ENCODE results near the gene RPE. TPM values are rescaled to one million over a fixed set of nuclear protein-coding genes. Genes with fewer than 3 reads are reported as not detected.

The RPE gene
- total RNA-seq, 2 experiments from 2014 or later: 38.1 to 49.2 TPM

GRCh38 chr2:209977386-209978239 is 24.8 kb upstream of the RPE start:
- Mint-ChIP-seq H3K4me1 (no peaks in the 10 kb centered on the region), H3K27me3 (peaks cover 16% of the 10 kb centered on the region), H3K9me3 (no peaks in the 10 kb centered on the region), H3K4me3 (no peak overlapping the region), H3K27ac (no peak overlapping the region), H3K36me3 (ENCODE audit: low read depth) (no peaks in the 10 kb centered on the region)
- no peak for DNase-seq
- ChIA-PET CTCF (interaction anchor here (1.0 to 2.0 kb wide), 3 partner anchors 15 to 219 kb away, joined by 3 to 6 read pairs (median 4); no protein-coding TSS in a partner anchor), POLR2A (no interaction called here)

GRCh38 chr2:209984291-209984690 is 18.1 kb upstream of the RPE start:
- Mint-ChIP-seq H3K27ac (no peak overlapping the region), H3K27me3 (peaks cover 20% of the 10 kb centered on the region), H3K4me1 (peaks cover 4% of the 10 kb centered on the region), H3K4me3 (no peak overlapping the region), H3K9me3 (no peaks in the 10 kb centered on the region), H3K36me3 (ENCODE audit: low read depth) (no peaks in the 10 kb centered on the region)
- ChIA-PET POLR2A (no interaction called here), CTCF (no interaction called here)
- DNase-seq: no peak

- Mint-ChIP-seq H3K4me1 (peaks cover 4% of the 10 kb centered on the region), H3K9me3 (no peaks in the 10 kb centered on the region), H3K27ac (no peak overlapping the region), H3K27me3 (peaks cover 21% of the 10 kb centered on the region), H3K36me3 (ENCODE audit: low read depth) (no peaks in the 10 kb centered on the region), H3K4me3 (no peak overlapping the region)
- ChIA-PET POLR2A (no interaction called here), CTCF (no interaction called here)
- no peak for DNase-seq
Measured at GRCh38 chr2:209985874-209986273, 16.6 kb upstream of the RPE start.

GRCh38 chr2:209986415-209986814 is 16.0 kb upstream of the RPE start:
- POLR2A ChIA-PET: no interaction called here
- H3K4me1 Mint-ChIP-seq: peaks cover 4% of the 10 kb centered on the region
- CTCF ChIA-PET: no interaction called here
- H3K27ac Mint-ChIP-seq: no peak overlapping the region
- no peaks in the 10 kb centered on the region for H3K36me3 Mint-ChIP-seq (ENCODE audit: low read depth)
- no peaks in the 10 kb centered on the region for H3K9me3 Mint-ChIP-seq
- DNase-seq: no peak
- no peak overlapping the region for H3K4me3 Mint-ChIP-seq
- H3K27me3 Mint-ChIP-seq: peaks cover 23% of the 10 kb centered on the region

- DNase-seq: no peak
- Mint-ChIP-seq H3K36me3 (ENCODE audit: low read depth) (no peaks in the 10 kb centered on the region), H3K4me3 (no peak overlapping the region), H3K27ac (no peak overlapping the region), H3K9me3 (no peaks in the 10 kb centered on the region), H3K27me3 (peaks cover 14% of the 10 kb centered on the region), H3K4me1 (peaks cover 4% of the 10 kb centered on the region)
- POLR2A ChIA-PET: no interaction called here
- CTCF ChIA-PET: no interaction called here
Measured at GRCh38 chr2:209988010-209988409, 14.4 kb upstream of the RPE start.

- no peak for DNase-seq
- ChIA-PET CTCF (no interaction called here), POLR2A (no interaction called here)
- no peaks in the 10 kb centered on the region for H3K9me3 Mint-ChIP-seq
- H3K4me3 Mint-ChIP-seq: no peak overlapping the region
- peaks cover 6% of the 10 kb centered on the region for H3K27me3 Mint-ChIP-seq
- peaks cover 4% of the 10 kb centered on the region for H3K4me1 Mint-ChIP-seq
- no peaks in the 10 kb centered on the region for H3K36me3 Mint-ChIP-seq (ENCODE audit: low read depth)
- no peak overlapping the region for H3K27ac Mint-ChIP-seq
Measured at GRCh38 chr2:209990838-209991237, 11.6 kb upstream of the RPE start.

- no peak overlapping the region for H3K27ac Mint-ChIP-seq
- no peaks in the 10 kb centered on the region for H3K9me3 Mint-ChIP-seq
- POLR2A ChIA-PET: no interaction called here
- no peaks in the 10 kb centered on the region for H3K36me3 Mint-ChIP-seq (ENCODE audit: low read depth)
- H3K4me1 Mint-ChIP-seq: peaks cover 4% of the 10 kb centered on the region
- no peak for DNase-seq
- no peak overlapping the region for H3K4me3 Mint-ChIP-seq
- peaks cover 6% of the 10 kb centered on the region for H3K27me3 Mint-ChIP-seq
- CTCF ChIA-PET: no interaction called here
Measured at GRCh38 chr2:209993968-209994367, 8.5 kb upstream of the RPE start.

- peaks cover 33% of the 10 kb centered on the region for H3K4me1 Mint-ChIP-seq
- no peak overlapping the region for H3K4me3 Mint-ChIP-seq
- no peak overlapping the region for H3K27ac Mint-ChIP-seq
- no peaks in the 10 kb centered on the region for H3K27me3 Mint-ChIP-seq
- no peak for DNase-seq
- H3K9me3 Mint-ChIP-seq: peaks cover 3% of the 10 kb centered on the region
- peaks cover 3% of the 10 kb centered on the region for H3K36me3 Mint-ChIP-seq (ENCODE audit: low read depth)
- POLR2A ChIA-PET: no interaction called here
- CTCF ChIA-PET: no interaction called here
Measured at GRCh38 chr2:209998596-209998995, 3.8 kb upstream of the RPE start.

GRCh38 chr2:210000464-210001324 is 1.7 kb upstream of the RPE start:
- no peak overlapping the region for H3K4me3 Mint-ChIP-seq
- peaks cover 3% of the 10 kb centered on the region for H3K9me3 Mint-ChIP-seq
- H3K4me1 Mint-ChIP-seq: peaks cover 52% of the 10 kb centered on the region
- no peak overlapping the region for H3K27ac Mint-ChIP-seq
- H3K36me3 Mint-ChIP-seq (ENCODE audit: low read depth): peaks cover 11% of the 10 kb centered on the region
- POLR2A ChIA-PET: no interaction called here
- H3K27me3 Mint-ChIP-seq: no peaks in the 10 kb centered on the region
- CTCF ChIA-PET: no interaction called here
- DNase-seq: no peak

- H3K4me3 Mint-ChIP-seq: peak overlapping the region; percentile 98
- peaks cover 3% of the 10 kb centered on the region for H3K9me3 Mint-ChIP-seq
Measured at GRCh38 chr2:210003359-210003758, 921 bp downstream of the RPE start.

GRCh38 chr2:210004881-210005280 is 2.4 kb downstream of the RPE start:
- CTCF ChIA-PET: interaction anchor here (1.5 kb wide), 1 partner anchor 10 kb away, joined by 5 read pairs; no protein-coding TSS in a partner anchor
- peak overlapping the region; percentile 24 for H3K4me3 Mint-ChIP-seq
- H3K27me3 Mint-ChIP-seq: no peaks in the 10 kb centered on the region
- H3K4me1 Mint-ChIP-seq: peaks cover 60% of the 10 kb centered on the region
- peaks cover 36% of the 10 kb centered on the region for H3K36me3 Mint-ChIP-seq (ENCODE audit: low read depth)
- peaks cover 3% of the 10 kb centered on the region for H3K9me3 Mint-ChIP-seq
- POLR2A ChIA-PET: no interaction called here
- no peak for DNase-seq
- no peak overlapping the region for H3K27ac Mint-ChIP-seq

More at GRCh38 chr2:210003359-210003758, 921 bp downstream of the RPE start:
- H3K4me1 Mint-ChIP-seq: peaks cover 68% of the 10 kb centered on the region
- POLR2A ChIA-PET: no interaction called here
- H3K36me3 Mint-ChIP-seq (ENCODE audit: low read depth): peaks cover 25% of the 10 kb centered on the region
- CTCF ChIA-PET: interaction anchor here (1.5 kb wide), 1 partner anchor 11 kb away, joined by 5 read pairs; no protein-coding TSS in a partner anchor
- H3K27ac Mint-ChIP-seq: peak overlapping the region; percentile 90
- no peaks in the 10 kb centered on the region for H3K27me3 Mint-ChIP-seq
- DNase-seq: no peak

GRCh38 chr2:210007895-210008294 is 5.5 kb downstream of the RPE start:
- peaks cover 47% of the 10 kb centered on the region for H3K36me3 Mint-ChIP-seq (ENCODE audit: low read depth)
- DNase-seq: no peak
- no peak overlapping the region for H3K27ac Mint-ChIP-seq
- peaks cover 53% of the 10 kb centered on the region for H3K4me1 Mint-ChIP-seq
- H3K4me3 Mint-ChIP-seq: no peak overlapping the region
- ChIA-PET CTCF (interaction anchor here (1.3 kb wide), 1 partner anchor 26 kb away, joined by 3 read pairs; no protein-coding TSS in a partner anchor), POLR2A (interaction anchor here (0.6 kb wide), 1 partner anchor 87 kb away, joined by 9 read pairs; no protein-coding TSS in a partner anchor)
- H3K27me3 Mint-ChIP-seq: no peaks in the 10 kb centered on the region
- H3K9me3 Mint-ChIP-seq: no peaks in the 10 kb centered on the region

- peaks cover 43% of the 10 kb centered on the region for H3K4me1 Mint-ChIP-seq
- DNase-seq: no peak
- no peak overlapping the region for H3K4me3 Mint-ChIP-seq
- H3K9me3 Mint-ChIP-seq: no peaks in the 10 kb centered on the region
- POLR2A ChIA-PET: no interaction called here
- H3K27me3 Mint-ChIP-seq: no peaks in the 10 kb centered on the region
- H3K36me3 Mint-ChIP-seq (ENCODE audit: low read depth): peaks cover 45% of the 10 kb centered on the region
- CTCF ChIA-PET: no interaction called here
- no peak overlapping the region for H3K27ac Mint-ChIP-seq
Measured at GRCh38 chr2:210009126-210009525, 6.7 kb downstream of the RPE start.
